OCI-LY1 (cell line): Measurements from ENCODE around the gene PTPN5.

Source experiments
- H2AFZ ChIP-seq: fragments of 200-600 bp; sonication (generic), shearing (Covaris generic); 2 replicates; pipeline ENCODE4 v1.6.0; 2014; ENCODE audit warnings: antibody characterized with exemption, mild to moderate bottlenecking, low read length
- H3F3A ChIP-seq: fragments of 200-600 bp; sonication (generic), shearing (Covaris generic); 2 replicates; pipeline ENCODE4 v1.6.0; 2014; ENCODE audit warnings: mild to moderate bottlenecking, antibody characterized with exemption, low read length, moderate library complexity; ENCODE audit not compliant: insufficient read depth
- H3K27ac ChIP-seq: fragments of 200-600 bp; sonication (generic); 2 replicates; pipeline ENCODE4 v1.5.1; 2014; ENCODE audit warnings: low read length, mixed run types, mild to moderate bottlenecking, low read depth; ENCODE audit not compliant: poor library complexity, severe bottlenecking
- H3K27me3 ChIP-seq: fragments of 200-600 bp; sonication (generic); 2 replicates; pipeline ENCODE4 v1.6.0; 2014; ENCODE audit warnings: antibody characterized with exemption, mild to moderate bottlenecking, low read length, moderate library complexity; ENCODE audit not compliant: insufficient read depth
- H3K36me3 ChIP-seq: fragments of 200-600 bp; sonication (generic); 2 replicates; pipeline ENCODE4 v1.6.1; 2014; ENCODE audit warnings: mild to moderate bottlenecking, antibody characterized with exemption, low read length, moderate library complexity, mixed read lengths; ENCODE audit not compliant: insufficient read depth
- H3K4me1 ChIP-seq: fragments of 200-600 bp; sonication (generic); 2 replicates; pipeline ENCODE4 v1.5.1; 2014; ENCODE audit warnings: mild to moderate bottlenecking, low read length, moderate library complexity; ENCODE audit not compliant: insufficient read depth, severe bottlenecking
- H3K4me2 ChIP-seq: fragments of 200-600 bp; sonication (generic), shearing (Covaris generic); 2 replicates; pipeline ENCODE4 v1.6.1; 2014; ENCODE audit warnings: low read length
- H3K4me3 ChIP-seq: fragments of 200-600 bp; sonication (generic); 2 replicates; pipeline ENCODE4 v1.5.1; 2014; ENCODE audit warnings: low read length, low read depth, mild to moderate bottlenecking, mixed read lengths; ENCODE audit not compliant: poor library complexity, severe bottlenecking
- H3K79me2 ChIP-seq: fragments of 200-600 bp; shearing (Covaris generic); 2 replicates; pipeline ENCODE4 v1.6.1; 2016; ENCODE audit warnings: mixed run types, low read length, mixed read lengths; ENCODE audit not compliant: insufficient read depth
- H3K9ac ChIP-seq: fragments of 200-600 bp; sonication (generic), shearing (Covaris generic); 2 replicates; pipeline ENCODE4 v1.6.1; 2014; ENCODE audit warnings: mild to moderate bottlenecking, low read length, mixed read lengths
- H3K9me2 ChIP-seq: fragments of 200-600 bp; sonication (generic), shearing (Covaris generic); 2 replicates; pipeline ENCODE4 v1.6.1; 2014; ENCODE audit warnings: low read depth, mild to moderate bottlenecking, low read length, mixed read lengths
- H3K9me3 ChIP-seq: fragments of 200-600 bp; shearing (Covaris generic); 2 replicates; pipeline ENCODE4 v1.6.1; 2014; ENCODE audit warnings: low read length, mixed read lengths
- H4K20me1 ChIP-seq: fragments of 200-600 bp; sonication (generic), shearing (Covaris generic); 2 replicates; pipeline ENCODE4 v1.6.0; 2016; ENCODE audit warnings: mild to moderate bottlenecking, low read length; ENCODE audit not compliant: insufficient read depth
- EZH2 ChIP-seq: fragments of 200-600 bp; sonication (generic), shearing (Covaris generic); IDR thresholded peaks from 2 replicates; pipeline ENCODE4 v1.8.0; 2017; ENCODE audit warnings: borderline replicate concordance, mixed run types, mild to moderate bottlenecking, antibody characterized with exemption, low read length, moderate library complexity, mixed read lengths
- TF ChIP-seq, protein P1 (sequence below): fragments of 200-600 bp; sonication (generic), shearing (Covaris generic); IDR thresholded peaks from 2 replicates; pipeline ENCODE4 v1.5.1; 2017; ENCODE audit warnings: mild to moderate bottlenecking, antibody characterized with exemption, low read length, moderate library complexity, mixed read lengths

Gene PTPN5

DNA sequence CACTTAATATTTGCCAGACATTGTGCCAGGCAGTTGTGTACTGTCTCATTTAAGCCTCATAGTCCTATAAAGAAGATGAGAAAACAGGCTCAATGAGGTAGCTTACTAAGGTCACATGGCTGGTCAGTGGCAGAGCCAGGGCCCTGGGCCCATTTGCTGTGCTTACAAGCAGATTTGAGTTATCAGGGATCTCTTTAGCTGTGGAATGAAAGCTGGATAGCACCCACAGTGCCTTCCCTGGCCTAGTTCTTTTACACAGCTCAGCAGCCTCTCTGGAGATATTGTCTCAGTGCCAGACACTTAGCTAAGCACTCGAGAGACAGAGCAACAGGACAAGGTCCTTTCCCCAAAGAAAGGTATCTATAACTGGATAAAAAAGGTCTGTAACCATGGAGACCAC is 86.9 kb downstream of the PTPN5 start:
- 0 out of 2 replicates have a peak, but pooled peaks cover 2% of the 10 kb centered on the region for H3K27me3 ChIP-seq
- TF ChIP-seq, protein P1, sequence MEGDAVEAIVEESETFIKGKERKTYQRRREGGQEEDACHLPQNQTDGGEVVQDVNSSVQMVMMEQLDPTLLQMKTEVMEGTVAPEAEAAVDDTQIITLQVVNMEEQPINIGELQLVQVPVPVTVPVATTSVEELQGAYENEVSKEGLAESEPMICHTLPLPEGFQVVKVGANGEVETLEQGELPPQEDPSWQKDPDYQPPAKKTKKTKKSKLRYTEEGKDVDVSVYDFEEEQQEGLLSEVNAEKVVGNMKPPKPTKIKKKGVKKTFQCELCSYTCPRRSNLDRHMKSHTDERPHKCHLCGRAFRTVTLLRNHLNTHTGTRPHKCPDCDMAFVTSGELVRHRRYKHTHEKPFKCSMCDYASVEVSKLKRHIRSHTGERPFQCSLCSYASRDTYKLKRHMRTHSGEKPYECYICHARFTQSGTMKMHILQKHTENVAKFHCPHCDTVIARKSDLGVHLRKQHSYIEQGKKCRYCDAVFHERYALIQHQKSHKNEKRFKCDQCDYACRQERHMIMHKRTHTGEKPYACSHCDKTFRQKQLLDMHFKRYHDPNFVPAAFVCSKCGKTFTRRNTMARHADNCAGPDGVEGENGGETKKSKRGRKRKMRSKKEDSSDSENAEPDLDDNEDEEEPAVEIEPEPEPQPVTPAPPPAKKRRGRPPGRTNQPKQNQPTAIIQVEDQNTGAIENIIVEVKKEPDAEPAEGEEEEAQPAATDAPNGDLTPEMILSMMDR = no peak
- TF ChIP-seq EZH2 = no peak

DNA sequence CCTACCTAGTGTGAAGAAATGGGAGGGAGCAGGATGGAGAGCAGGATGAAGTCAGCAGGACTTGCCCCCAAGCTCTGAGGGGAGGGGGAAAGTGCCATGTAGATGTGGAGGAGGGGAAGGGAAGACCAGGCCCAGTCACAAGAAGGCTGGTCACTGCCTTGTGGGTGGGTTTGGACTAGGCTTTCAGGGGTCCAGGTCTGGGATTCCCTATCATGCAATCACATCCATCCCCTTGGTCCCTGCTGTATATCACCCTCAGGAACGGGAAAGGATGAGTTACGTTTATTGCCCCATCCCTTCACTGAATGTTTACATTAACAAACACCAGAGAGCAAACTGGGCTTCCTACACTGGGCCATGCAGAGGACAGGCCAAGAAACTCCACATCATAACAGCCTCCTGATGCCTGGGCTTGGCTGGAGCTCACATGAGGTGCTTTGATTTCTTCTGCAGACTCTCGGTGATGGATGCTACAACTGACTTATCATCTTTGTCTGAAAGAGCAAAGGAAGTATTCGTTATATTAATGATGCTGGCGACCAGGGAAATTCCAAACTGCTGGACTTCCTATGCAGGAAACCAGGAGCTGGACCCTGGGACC is 87.5 kb downstream of the PTPN5 start:
- TF ChIP-seq EZH2 = no peak
- TF ChIP-seq, protein P1 = no peak
- Histone ChIP-seq H3K4me3 (no peak overlapping the region), H3K9me3 (no peaks in the 10 kb centered on the region)

More for the DNA sequence above, 86.9 kb downstream of the PTPN5 start:
- Histone ChIP-seq H3K79me2 (no peaks in the 10 kb centered on the region), H3K27ac (no peak overlapping the region), H3K9me2 (no peaks in the 10 kb centered on the region), H3K9ac (no peak overlapping the region), H3K4me3 (no peak overlapping the region), H3K4me1 (peaks cover under 1% of the 10 kb centered on the region), H2AFZ (no peak overlapping the region), H4K20me1 (no peaks in the 10 kb centered on the region), H3F3A (no peaks in the 10 kb centered on the region), H3K4me2 (no peak overlapping the region), H3K36me3 (no peaks in the 10 kb centered on the region), H3K9me3 (no peaks in the 10 kb centered on the region)

DNA sequence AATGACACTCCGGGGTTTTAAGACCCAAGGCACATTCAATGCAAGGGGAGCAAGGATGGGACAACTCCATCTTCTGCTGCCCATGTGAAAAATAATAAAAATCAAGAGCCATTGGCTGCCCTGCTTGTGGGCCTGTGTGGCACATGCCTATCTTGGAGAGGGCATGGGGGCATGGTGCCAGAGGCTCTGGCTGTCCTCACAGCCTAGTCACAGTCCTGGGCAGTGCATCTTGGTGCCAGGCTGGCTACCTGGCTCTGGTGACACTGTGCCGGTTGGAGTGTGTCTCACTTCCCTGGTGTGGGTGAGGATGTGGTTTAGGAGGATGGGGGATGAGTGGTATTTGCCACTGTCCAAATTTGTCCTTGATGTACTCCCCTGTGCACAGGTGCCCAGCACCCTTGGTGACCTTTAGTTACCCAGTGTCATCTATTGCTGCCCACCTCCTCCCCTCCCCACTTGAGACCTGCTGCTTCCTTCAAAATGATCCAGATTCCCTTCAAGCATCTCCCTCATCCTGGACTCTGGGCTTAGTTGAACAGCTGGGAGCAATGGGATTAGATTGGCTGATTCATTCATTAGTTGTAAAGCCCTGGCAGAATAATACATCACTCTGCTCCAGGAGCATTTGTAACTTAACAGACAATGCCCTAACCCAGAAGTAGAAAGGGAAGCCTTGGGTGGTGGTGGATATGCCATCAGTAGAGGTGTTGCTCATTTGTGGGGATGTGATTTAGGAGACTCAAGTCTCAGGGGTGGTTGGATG is 88.4 kb downstream of the PTPN5 start:
- H3K4me2 ChIP-seq = no peak overlapping the region
- H3K36me3 ChIP-seq = no peaks in the 10 kb centered on the region
- no peak overlapping the region for H3K27ac ChIP-seq
- no peaks in the 10 kb centered on the region for H3K27me3 ChIP-seq
- no peaks in the 10 kb centered on the region for H3K79me2 ChIP-seq
- no peak overlapping the region for H3K9ac ChIP-seq
- H2AFZ ChIP-seq = no peak overlapping the region
- no peaks in the 10 kb centered on the region for H3F3A ChIP-seq
- no peaks in the 10 kb centered on the region for H3K9me3 ChIP-seq
- no peak overlapping the region for H3K4me3 ChIP-seq
- TF ChIP-seq, protein P1 = no peak
- no peak for TF ChIP-seq EZH2
- no peaks in the 10 kb centered on the region for H4K20me1 ChIP-seq
- H3K4me1 ChIP-seq = peaks cover 8% of the 10 kb centered on the region
- H3K9me2 ChIP-seq = no peaks in the 10 kb centered on the region

More for the DNA sequence above, 87.5 kb downstream of the PTPN5 start:
- Histone ChIP-seq H3K27me3 (no peaks in the 10 kb centered on the region), H3K9ac (no peak overlapping the region), H4K20me1 (no peaks in the 10 kb centered on the region), H3K4me2 (no peak overlapping the region), H3F3A (no peaks in the 10 kb centered on the region), H3K9me2 (no peaks in the 10 kb centered on the region), H3K79me2 (no peaks in the 10 kb centered on the region), H3K27ac (no peak overlapping the region), H2AFZ (no peak overlapping the region), H3K36me3 (no peaks in the 10 kb centered on the region), H3K4me1 (peaks cover 6% of the 10 kb centered on the region)
